ENCODE data around the gene PIK3AP1. TPM values are rescaled to one million over a fixed set of nuclear protein-coding genes. Genes with fewer than 3 reads are reported as not detected.

Gene PIK3AP1, protein sequence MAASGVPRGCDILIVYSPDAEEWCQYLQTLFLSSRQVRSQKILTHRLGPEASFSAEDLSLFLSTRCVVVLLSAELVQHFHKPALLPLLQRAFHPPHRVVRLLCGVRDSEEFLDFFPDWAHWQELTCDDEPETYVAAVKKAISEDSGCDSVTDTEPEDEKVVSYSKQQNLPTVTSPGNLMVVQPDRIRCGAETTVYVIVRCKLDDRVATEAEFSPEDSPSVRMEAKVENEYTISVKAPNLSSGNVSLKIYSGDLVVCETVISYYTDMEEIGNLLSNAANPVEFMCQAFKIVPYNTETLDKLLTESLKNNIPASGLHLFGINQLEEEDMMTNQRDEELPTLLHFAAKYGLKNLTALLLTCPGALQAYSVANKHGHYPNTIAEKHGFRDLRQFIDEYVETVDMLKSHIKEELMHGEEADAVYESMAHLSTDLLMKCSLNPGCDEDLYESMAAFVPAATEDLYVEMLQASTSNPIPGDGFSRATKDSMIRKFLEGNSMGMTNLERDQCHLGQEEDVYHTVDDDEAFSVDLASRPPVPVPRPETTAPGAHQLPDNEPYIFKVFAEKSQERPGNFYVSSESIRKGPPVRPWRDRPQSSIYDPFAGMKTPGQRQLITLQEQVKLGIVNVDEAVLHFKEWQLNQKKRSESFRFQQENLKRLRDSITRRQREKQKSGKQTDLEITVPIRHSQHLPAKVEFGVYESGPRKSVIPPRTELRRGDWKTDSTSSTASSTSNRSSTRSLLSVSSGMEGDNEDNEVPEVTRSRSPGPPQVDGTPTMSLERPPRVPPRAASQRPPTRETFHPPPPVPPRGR
- 131 and 162 TPM in 2 replicates for total RNA-seq (2014; rRNA removed; shearing (Covaris generic); ENCODE audit: low replicate concordance)

DNA sequence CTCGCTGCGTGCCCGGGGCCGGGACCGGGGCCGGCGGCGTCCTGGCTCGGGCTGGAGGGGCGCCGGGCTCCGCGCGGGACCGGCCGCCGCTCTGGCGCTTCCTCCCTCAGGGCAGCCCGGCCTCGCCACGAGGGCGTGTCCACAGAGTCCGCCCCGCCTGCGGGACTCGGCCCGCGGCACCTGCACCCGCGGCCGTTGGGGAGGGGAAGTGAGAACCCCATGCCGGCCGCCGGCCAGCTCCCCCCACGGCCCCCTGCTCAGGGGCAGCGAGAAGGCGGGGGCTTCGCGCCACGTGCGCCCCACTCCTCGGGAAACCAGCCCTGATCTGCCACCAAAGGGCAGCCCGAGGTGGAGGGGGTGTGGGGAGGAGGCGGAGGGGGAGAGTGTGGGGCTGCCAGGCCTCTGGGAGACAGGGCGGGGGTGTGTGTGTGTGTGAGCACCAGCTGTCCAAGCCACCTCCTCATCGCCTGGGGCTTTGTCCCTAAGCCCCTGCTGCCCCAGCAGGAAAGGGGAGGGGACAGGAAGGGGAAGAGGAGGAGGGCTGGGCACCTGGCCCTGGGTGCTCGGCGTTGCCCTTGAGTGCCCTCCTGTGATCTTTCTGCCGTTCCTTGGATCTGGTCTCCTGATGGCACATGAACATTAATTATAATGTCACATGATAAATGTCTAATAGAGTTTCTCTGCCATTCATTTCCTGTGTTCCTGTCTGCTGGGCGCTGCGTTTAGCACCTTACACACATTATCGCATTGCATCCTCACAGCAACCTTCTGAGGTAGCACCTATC is at the start of gene PIK3AP1:
Gene PIK3AP1, minus strand, starts transcription at position 93 of the 785 bp plus-strand sequence. CDS start 120 bp downstream, outside the sequence.
- no peak within 1 kb of the TSS for H2AFZ ChIP-seq (ENCODE audit: low read length)
- H4K20me1 ChIP-seq (ENCODE audit: insufficient read depth, low read depth, low read length) = peaks cover 11% of the 10 kb centered on the region; the same call in 1 of the 2 replicates
- DNase-seq = peak; percentile 87
- H3K4me3 ChIP-seq (ENCODE audit: low read length) = peak within 1 kb of the TSS; percentile 91
- peak within 1 kb of the TSS; percentile 97 for H3K9ac ChIP-seq (ENCODE audit: low read length)
- peaks cover 10% of the 10 kb centered on the region for H3K36me3 ChIP-seq (ENCODE audit: insufficient read depth, low read length)
- H3K9me3 ChIP-seq (ENCODE audit: low read length) = no peaks in the 10 kb centered on the region; the same call in 1 of the 2 replicates
- H3K79me2 ChIP-seq (ENCODE audit: low read length) = peaks cover 44% of the 10 kb centered on the region
- peaks cover 38% of the 10 kb centered on the region for H3K4me1 ChIP-seq (ENCODE audit: low read length)
- peak within 1 kb of the TSS; percentile 98 for H3K27ac ChIP-seq (ENCODE audit: low read length)
- H3K27me3 ChIP-seq (ENCODE audit: low read length) = no peaks in the 10 kb centered on the region
- no peaks in the 10 kb centered on the region for H3K9me2 ChIP-seq (replicated peaks; ENCODE audit: insufficient read depth, low read length)
- H3K4me2 ChIP-seq (ENCODE audit: low read depth, low read length, poor library complexity, severe bottlenecking) = peak within 1 kb of the TSS; percentile 82

DNA sequence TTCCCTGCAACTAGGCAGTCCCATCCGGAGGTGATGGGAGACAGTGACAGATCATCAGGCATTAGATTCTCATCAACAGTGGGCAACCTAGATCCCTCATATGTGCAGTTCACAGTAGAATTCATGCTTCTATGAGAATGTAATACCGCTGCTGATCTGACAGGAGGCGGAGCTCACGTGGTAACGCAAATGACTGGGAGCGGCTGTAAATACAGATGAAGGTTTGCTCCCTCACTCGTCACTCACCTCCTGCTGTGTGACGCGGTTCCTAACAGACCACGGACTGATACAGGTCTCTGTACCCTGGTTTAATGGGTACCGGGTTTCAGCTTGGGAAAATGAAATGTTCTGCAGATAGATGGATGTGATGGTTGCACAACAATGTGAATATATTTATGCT is 47.8 kb upstream of the PIK3AP1 start:
- H3K9me2 ChIP-seq (replicated peaks; ENCODE audit: insufficient read depth, low read length) = no peaks in the 10 kb centered on the region
- H3K27me3 ChIP-seq (ENCODE audit: low read length) = no peaks in the 10 kb centered on the region
- H3K4me3 ChIP-seq (ENCODE audit: low read length) = no peak overlapping the region
- H3K9ac ChIP-seq (ENCODE audit: low read length) = no peak overlapping the region
- no peaks in the 10 kb centered on the region for H4K20me1 ChIP-seq (ENCODE audit: insufficient read depth, low read depth, low read length)
- no peak overlapping the region for H3K4me2 ChIP-seq (ENCODE audit: low read depth, low read length, poor library complexity, severe bottlenecking)
- H3K9me3 ChIP-seq (ENCODE audit: low read length) = no peaks in the 10 kb centered on the region
- H2AFZ ChIP-seq (ENCODE audit: low read length) = no peak overlapping the region
- no peak overlapping the region for H3K27ac ChIP-seq (ENCODE audit: low read length)
- H3K79me2 ChIP-seq (ENCODE audit: low read length) = peaks cover 5% of the 10 kb centered on the region; the same call in 1 of the 2 replicates
- no peak for DNase-seq
- H3K36me3 ChIP-seq (ENCODE audit: insufficient read depth, low read length) = peaks cover 4% of the 10 kb centered on the region; the same call in 1 of the 2 replicates
- peaks cover 27% of the 10 kb centered on the region for H3K4me1 ChIP-seq (ENCODE audit: low read length)

DNA sequence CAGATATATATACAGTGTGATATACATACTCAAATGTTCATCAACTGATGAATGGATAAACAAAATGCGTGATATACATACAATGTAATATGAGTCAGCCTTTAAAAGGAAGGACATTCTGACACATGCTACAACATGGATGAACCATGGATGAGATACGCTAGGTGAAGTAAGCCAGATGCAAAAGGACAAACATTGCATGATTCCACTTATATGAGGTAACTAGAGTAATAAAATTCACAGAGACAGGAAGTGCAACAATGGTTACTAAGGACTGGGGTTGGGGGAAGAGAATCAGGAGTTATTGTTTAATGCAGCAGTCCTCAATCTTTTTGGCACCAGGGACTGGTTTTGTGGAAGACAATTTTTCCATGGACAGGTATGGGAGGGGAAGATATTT is 47.3 kb upstream of the PIK3AP1 start:
- H3K27me3 ChIP-seq (ENCODE audit: low read length) = no peaks in the 10 kb centered on the region
- no peak overlapping the region for H3K4me3 ChIP-seq (ENCODE audit: low read length)
- peaks cover 30% of the 10 kb centered on the region for H3K4me1 ChIP-seq (ENCODE audit: low read length)
- no peak overlapping the region for H3K9ac ChIP-seq (ENCODE audit: low read length)
- no peaks in the 10 kb centered on the region for H4K20me1 ChIP-seq (ENCODE audit: insufficient read depth, low read depth, low read length)
- H3K4me2 ChIP-seq (ENCODE audit: low read depth, low read length, poor library complexity, severe bottlenecking) = no peak overlapping the region
- 0 out of 2 replicates have a peak overlapping the region, but pooled peaks have one; percentile 30 for H3K27ac ChIP-seq (ENCODE audit: low read length)
- peaks cover 5% of the 10 kb centered on the region; the same call in 1 of the 2 replicates for H3K79me2 ChIP-seq (ENCODE audit: low read length)
- no peak overlapping the region for H2AFZ ChIP-seq (ENCODE audit: low read length)
- H3K9me3 ChIP-seq (ENCODE audit: low read length) = no peaks in the 10 kb centered on the region
- peaks cover 4% of the 10 kb centered on the region; the same call in 1 of the 2 replicates for H3K36me3 ChIP-seq (ENCODE audit: insufficient read depth, low read length)
- DNase-seq = no peak
- H3K9me2 ChIP-seq (replicated peaks; ENCODE audit: insufficient read depth, low read length) = no peaks in the 10 kb centered on the region

DNA sequence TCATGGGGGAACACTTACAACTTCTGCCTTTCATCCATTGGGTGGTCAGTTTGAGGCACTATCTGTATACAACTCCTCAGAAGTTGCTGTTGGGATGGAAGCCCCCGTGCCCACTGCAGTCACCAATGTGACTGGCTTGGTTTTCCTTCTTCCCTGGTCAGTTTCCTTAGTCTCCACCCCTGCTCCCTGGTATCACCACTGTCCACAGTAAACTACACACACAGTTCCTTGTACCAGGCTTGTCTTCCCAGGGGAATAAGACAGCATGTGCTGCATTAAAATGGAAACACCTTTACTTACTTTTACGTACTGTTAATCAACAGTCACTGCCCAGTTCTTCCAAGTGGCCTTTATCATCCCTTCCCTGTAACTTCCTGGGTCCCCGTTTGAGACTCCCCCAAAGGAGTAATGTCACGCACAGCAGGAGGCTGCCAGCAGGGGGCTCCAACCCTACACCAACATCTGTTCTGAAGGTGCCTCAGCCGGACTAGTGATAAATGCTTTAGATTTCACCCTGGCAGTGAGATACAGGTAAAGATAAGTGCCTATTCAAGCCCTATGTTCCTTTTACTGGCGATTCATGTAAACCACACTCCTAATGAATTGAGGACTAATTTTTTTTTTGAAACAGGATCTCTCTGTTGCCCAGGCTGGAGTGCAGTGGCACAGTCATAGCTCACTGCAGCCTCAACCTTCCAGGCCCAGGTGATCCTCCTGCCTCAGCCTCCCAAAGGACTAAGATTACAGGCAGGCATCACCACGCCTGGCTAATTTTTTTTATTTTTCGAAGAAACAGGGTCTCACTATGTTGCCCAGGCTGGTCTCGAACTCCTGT is 45.3 kb upstream of the PIK3AP1 start:
- Histone ChIP-seq H3K27ac (ENCODE audit: low read length) (peak overlapping the region; percentile 99), H3K4me1 (ENCODE audit: low read length) (peaks cover 33% of the 10 kb centered on the region), H2AFZ (ENCODE audit: low read length) (no peak overlapping the region), H4K20me1 (ENCODE audit: insufficient read depth, low read depth, low read length) (no peaks in the 10 kb centered on the region), H3K4me2 (ENCODE audit: low read depth, low read length, poor library complexity, severe bottlenecking) (peak overlapping the region; percentile 65), H3K27me3 (ENCODE audit: low read length) (no peaks in the 10 kb centered on the region), H3K36me3 (ENCODE audit: insufficient read depth, low read length) (no peaks in the 10 kb centered on the region; the same call in 1 of the 2 replicates), H3K79me2 (ENCODE audit: low read length) (peaks cover 5% of the 10 kb centered on the region; the same call in 1 of the 2 replicates), H3K9me2 (replicated peaks; ENCODE audit: insufficient read depth, low read length) (no peaks in the 10 kb centered on the region), H3K9me3 (ENCODE audit: low read length) (no peaks in the 10 kb centered on the region), H3K9ac (ENCODE audit: low read length) (peak overlapping the region; percentile 69), H3K4me3 (ENCODE audit: low read length) (peak overlapping the region; percentile 43; the same call in 1 of the 2 replicates)
- peak; percentile 87 for DNase-seq

DNA sequence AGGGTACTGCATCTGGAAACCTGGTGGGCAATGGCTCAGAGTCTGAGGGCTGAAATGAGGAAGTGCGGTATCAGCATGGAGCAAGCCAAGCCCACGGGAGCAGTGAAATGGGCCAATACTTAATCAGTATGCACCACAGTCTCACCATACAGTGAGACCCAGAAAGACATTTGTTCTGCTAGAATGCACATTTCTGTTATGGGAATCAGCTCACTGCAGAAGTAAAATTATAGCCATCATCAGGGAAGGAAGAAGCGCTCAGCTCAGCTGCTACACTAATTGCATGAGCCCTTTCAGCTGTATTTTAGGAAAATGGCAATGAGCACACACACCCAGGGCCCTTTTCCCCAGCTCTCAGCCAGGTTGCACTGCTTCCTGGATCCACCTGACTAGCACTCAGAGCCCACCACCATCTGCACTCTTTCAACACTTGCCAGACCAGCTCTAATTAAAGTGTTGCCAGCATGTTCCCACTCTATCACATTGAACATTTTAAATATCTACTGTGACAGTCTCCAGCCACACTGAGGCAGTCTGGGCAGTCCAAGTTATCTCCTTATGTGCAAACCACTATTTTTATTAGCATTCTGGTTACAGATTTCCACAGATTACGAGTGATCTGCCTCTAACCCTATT is 44.2 kb upstream of the PIK3AP1 start:
- Histone ChIP-seq H3K4me1 (ENCODE audit: low read length) (peaks cover 33% of the 10 kb centered on the region), H3K4me3 (ENCODE audit: low read length) (peak overlapping the region; percentile 43; the same call in 1 of the 2 replicates), H3K27me3 (ENCODE audit: low read length) (no peaks in the 10 kb centered on the region), H3K79me2 (ENCODE audit: low read length) (peaks cover 5% of the 10 kb centered on the region; the same call in 1 of the 2 replicates), H2AFZ (ENCODE audit: low read length) (no peak overlapping the region), H3K9ac (ENCODE audit: low read length) (peak overlapping the region; percentile 69), H3K27ac (ENCODE audit: low read length) (peak overlapping the region; percentile 99), H3K9me2 (replicated peaks; ENCODE audit: insufficient read depth, low read length) (no peaks in the 10 kb centered on the region), H3K9me3 (ENCODE audit: low read length) (no peaks in the 10 kb centered on the region), H3K36me3 (ENCODE audit: insufficient read depth, low read length) (no peaks in the 10 kb centered on the region), H3K4me2 (ENCODE audit: low read depth, low read length, poor library complexity, severe bottlenecking) (peak overlapping the region; percentile 65), H4K20me1 (ENCODE audit: insufficient read depth, low read depth, low read length) (no peaks in the 10 kb centered on the region)
- peak; percentile 94 for DNase-seq

DNA sequence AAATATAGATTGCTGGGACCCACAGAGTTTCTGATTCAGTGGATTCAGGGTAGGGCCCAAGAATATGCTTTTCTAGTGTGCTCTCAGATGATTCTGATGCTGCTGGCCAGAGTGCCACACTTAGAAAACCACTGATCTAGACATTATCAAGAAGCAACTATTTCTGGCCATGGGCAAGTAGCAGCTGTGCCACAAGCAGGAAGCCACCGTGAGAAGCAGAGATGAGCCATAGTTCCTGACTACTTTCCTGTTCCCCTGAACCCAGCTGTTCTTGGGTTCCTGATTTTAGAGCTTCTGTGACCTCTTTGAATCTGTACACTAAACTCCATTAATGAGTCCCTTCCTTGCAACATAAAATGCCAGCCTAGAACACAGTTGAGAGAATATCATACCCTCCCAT is 38.1 kb upstream of the PIK3AP1 start:
- peak; percentile 62 for DNase-seq
- H2AFZ ChIP-seq (ENCODE audit: low read length) = no peak overlapping the region
- no peaks in the 10 kb centered on the region for H3K9me2 ChIP-seq (replicated peaks; ENCODE audit: insufficient read depth, low read length)
- no peak overlapping the region for H3K4me3 ChIP-seq (ENCODE audit: low read length)
- H3K9me3 ChIP-seq (ENCODE audit: low read length) = no peaks in the 10 kb centered on the region
- H3K4me1 ChIP-seq (ENCODE audit: low read length) = peaks cover 57% of the 10 kb centered on the region
- H3K27me3 ChIP-seq (ENCODE audit: low read length) = no peaks in the 10 kb centered on the region
- H4K20me1 ChIP-seq (ENCODE audit: insufficient read depth, low read depth, low read length) = no peaks in the 10 kb centered on the region
- H3K4me2 ChIP-seq (ENCODE audit: low read depth, low read length, poor library complexity, severe bottlenecking) = peak overlapping the region; percentile 30
- peaks cover 11% of the 10 kb centered on the region; the same call in 1 of the 2 replicates for H3K79me2 ChIP-seq (ENCODE audit: low read length)
- peak overlapping the region; percentile 92 for H3K27ac ChIP-seq (ENCODE audit: low read length)
- H3K9ac ChIP-seq (ENCODE audit: low read length) = peak overlapping the region; percentile 35; the same call in 1 of the 2 replicates
- no peaks in the 10 kb centered on the region for H3K36me3 ChIP-seq (ENCODE audit: insufficient read depth, low read length)
